GM21390 (cell line): ENCODE data around the gene TIMP2.
"Not testable (repeated sequence)": the region's sequence is repeated elsewhere in the genome, so short reads cannot be mapped to it uniquely, and the experiment has no call there.

ENCODE experiments used
- ATAC-seq: cut with Tn5 transposase; IDR thresholded peaks from one replicate; pipeline ENCODE4 v1.9.1; 2021; ENCODE audit not compliant: unreplicated experiment

The TIMP2 gene

GRCh38 chr17:78891406-78892061 is 33.7 kb downstream of the TIMP2 start:
- no peak for ATAC-seq

DNA sequence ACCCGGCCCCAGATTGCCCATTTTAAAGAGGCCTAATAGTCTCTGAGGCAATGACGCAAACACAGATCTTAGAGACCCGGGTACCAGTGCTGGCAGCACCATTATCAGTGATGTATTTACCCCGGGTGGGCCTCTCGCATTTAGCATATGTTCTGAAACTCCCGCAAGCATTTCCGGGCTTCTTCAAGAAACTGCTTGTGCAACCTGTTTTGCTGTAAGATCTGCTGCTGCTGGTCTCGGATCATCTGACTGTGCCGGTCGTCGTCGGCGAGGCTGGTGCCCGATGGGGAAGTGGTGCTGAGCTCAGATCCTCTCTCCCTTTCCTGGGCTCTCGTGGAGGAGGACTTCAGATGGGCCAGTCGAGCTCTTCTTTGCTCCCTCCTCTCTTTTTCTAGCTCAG is 34.7 kb downstream of the TIMP2 start:
- no peak for ATAC-seq

DNA sequence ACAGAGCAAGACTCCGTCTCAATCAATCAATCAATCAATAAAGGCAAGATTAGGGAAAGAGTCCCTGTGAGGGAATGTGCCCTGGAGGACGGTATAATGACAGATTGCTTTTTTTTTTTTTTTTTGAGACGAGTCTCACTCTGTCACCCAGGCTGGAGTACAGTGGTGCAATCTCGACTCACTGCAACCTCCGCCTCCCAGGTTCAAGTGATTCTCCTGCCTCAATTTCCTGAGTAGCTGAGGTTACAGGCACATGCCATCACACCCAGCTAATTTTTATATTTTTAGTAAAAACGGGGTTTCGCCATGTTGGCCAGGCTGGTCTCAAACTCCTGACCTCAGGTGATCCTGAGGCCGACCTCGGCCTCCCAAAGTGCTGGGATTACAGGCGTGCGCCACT is 35.1 kb downstream of the TIMP2 start:
- ATAC-seq: not testable (repeated sequence)

GRCh38 chr17:78889531-78889930 is 35.7 kb downstream of the TIMP2 start:
- no peak for ATAC-seq

DNA sequence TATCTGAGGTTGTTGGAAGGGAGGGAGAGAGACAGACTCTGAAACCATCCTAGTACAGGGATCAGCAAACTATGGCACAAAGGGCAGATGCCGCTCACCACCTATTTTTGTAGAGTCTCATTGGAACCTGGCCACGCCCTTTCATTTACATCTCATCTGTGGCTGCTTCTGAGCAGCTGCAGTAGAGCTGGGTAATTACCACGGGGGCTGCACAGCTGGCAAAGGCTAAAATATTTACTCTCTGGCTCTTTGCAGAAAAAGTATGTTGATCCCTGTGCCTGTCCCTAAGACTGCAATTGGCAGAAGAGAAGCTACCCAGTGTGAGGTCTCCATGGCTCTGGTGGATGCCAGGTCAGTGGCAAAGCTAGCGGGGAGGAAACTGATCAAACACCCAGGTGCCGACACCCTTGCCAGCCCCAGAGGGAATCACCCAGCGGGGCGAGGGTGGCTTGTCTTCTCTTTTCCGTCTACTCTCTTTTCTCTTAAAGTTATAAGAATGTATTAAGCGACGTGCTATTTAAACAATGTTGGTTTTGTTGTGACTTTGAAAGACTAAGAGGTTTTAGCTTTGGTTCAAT is 36.2 kb downstream of the TIMP2 start:
- no peak for ATAC-seq

- ATAC-seq: no peak
These were observed 38.2 kb downstream of the TIMP2 start for GRCh38 chr17:78886954-78887353.

GRCh38 chr17:78885956-78886355 is 39.2 kb downstream of the TIMP2 start:
- no peak for ATAC-seq

- no peak for ATAC-seq
These were observed 40.1 kb downstream of the TIMP2 start for GRCh38 chr17:78884876-78885667.

DNA sequence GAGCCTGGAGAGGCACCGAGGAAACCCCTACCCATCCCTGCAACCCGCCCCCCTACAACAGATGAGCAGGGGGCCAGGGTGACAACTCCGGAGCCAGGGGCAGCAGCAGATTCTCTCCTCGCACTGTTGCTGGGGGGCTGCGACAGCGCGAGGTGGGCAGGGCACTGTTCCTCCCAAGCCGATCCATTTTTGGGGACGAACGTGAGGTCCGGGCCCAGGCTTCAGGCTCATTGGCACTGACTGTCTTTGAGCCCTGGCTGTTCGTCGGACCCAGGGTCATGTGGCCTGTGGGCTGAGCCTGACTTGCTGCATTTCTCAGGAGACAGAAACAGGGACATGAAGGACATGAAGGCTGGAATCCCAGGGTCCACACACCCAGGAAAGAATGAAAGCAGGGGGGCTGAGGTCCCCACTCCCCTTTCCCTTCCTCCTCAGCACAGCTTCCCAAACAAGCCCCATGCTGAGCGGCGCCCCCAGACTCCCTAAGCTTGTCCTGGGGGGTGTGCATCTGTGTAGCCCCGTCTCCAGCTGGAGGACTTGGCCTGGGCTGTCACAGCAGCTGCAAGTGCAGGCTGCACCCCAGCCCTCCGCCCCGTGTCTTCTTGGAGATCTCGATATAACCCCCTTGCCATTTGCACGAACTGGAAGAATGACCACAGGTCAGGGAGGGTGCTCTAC is 40.9 kb downstream of the TIMP2 start:
- ATAC-seq: no peak

DNA sequence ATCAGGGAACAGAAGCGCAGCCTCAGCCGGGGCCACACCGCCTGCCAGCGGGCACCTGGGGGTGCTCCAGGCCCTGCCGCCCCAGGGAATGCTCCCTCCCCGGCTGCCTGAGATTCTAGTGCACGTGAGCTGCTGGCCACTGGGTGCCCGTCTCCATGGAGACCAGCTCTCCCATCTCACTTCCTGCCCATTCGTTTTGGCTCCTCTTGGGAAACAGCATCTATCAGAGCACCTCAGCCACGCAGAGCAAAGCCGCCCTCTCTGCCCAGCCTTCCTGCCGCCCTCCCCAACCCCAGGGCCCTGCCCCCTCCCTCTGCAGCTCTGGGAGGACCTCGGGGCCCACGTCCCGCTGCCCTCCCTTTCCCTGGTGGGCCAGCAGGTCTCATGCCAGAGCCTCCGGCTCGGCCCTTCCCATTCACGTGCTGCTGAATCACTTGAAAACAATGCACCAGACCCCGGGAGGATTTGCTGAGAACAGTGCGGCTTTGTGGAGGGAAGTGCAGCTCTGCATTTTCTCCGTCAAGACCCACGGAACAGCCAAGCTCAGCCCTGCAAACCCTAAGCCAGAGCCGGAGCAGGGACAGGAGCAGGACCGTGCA is 41.6 kb downstream of the TIMP2 start:
- ATAC-seq: no peak

DNA sequence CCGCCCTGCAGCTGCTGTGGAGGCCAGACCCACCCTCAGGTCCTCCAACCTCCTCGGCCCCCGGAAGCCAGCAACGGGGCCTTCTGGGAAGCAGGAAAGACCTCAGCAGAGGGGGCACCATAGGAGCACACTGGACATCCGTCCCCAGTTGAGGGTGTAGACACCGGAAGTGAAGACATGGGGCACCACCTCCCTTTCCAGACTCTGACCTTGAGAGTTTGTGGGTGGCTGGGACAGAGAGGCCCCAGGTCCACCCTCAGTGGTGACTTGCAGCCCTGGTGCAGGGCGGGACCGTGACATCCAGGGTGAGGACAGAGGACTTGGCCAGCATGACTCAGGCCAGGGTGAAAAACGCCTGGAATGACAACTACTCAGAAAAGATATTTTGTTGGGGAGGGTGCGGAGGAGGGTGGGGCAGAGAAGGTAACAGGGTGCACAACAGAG is 42.1 kb downstream of the TIMP2 start:
- ATAC-seq: no peak

DNA sequence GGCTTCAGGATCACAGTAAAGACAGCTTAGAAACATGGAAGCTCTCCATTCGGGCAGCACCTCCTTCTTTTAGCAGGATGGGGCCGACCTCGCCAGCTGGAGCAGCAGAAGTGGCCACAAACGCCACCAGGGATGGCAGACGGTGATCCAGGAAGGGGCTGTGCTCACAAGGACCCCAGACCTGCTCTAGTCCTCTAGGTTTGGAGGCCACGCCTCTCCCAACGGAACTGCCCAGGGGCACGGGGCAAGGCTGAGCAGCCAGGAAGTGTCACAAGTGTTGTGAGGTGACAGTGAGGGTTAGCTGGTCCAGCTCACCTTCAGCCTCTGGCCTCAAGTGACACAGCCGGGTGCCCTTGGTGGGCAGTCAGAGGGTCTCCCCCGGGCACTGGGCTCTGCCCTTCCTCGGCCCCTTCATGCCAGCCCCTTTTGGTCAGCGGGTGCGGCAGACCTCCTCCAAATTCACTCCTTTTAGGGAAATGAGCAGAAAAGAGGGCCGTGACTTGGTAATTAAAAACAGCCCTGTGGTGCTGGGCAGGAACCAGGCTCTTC is 42.6 kb downstream of the TIMP2 start:
- no peak for ATAC-seq

DNA sequence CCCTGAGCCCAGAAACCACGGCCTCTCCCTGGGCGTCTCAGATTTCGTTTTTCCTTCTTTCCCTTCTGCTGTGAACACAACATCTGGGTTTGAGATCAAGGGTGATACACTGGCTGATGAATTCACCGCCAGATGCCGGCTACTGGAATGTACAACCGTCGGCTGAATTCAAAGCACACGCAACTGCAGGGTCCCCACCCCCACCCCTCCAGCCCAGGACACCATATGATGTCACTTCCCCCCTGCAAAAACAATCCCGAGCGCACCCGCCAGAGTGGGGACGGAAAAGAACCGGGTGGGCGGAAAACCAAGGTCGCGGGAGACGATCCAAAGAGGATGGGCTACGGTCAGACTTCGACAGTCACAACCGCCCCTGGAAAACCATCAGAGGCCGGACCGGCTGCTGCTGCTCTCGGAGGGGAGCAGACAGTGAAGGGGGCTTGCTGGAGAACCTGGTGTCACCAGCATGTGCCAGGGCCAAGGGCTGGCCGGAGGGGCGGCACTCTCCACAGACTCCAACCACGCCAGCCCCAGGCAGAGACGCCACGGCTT is 45.5 kb downstream of the TIMP2 start:
- ATAC-seq: no peak

DNA sequence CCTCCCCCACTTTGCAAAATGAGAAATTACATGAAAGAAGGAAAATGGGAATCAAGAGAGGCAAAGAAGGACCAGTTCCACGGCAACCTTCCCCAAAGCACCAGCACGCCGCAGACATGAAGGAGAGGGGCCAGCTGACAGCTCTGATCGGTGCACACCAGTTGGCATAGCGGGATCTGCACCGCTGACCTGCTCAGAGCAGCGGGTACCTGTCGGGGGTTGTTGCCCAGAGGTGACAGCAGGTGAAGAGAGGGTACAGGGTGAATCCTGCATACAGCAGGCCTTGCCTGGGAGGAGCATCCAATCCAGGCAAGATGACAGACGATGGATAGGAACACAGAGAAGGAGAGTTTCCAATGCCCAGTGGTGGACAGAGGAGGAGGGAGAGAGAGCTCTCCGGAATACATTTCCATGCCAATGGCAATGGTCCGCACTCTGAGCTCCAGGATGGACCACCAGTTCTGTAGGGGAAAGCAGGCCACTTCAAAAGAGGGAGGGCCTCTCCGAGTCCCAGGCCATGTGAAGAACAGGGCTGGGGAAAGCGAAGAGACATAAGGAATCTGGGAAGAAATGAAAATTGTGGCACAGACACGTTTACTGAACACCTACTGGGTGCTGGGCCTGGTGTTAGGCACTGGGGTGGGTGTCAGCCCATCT is 46.2 kb downstream of the TIMP2 start:
- no peak for ATAC-seq

DNA sequence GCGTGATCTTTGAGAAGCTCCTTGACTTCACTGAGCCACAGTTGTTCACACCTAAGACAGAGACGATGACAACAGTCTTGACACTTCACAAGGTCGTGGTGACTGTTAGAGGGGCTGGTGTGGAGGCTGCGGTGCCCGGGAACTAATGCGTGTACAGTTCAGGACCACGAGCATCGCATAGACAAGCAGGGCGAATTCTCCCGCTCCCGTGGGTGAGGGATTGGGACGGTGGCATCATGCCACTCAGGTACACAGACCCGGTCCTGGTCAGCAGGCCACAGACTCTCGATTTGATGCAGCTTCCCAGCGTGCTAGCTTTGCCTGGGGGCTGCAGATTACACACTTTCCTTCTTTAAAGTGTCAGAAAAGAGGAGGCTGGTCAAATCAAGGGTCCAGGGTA is 46.9 kb downstream of the TIMP2 start:
- ATAC-seq: no peak

GRCh38 chr17:78876954-78877517 is 48.2 kb downstream of the TIMP2 start:
- not testable (repeated sequence) for ATAC-seq

DNA sequence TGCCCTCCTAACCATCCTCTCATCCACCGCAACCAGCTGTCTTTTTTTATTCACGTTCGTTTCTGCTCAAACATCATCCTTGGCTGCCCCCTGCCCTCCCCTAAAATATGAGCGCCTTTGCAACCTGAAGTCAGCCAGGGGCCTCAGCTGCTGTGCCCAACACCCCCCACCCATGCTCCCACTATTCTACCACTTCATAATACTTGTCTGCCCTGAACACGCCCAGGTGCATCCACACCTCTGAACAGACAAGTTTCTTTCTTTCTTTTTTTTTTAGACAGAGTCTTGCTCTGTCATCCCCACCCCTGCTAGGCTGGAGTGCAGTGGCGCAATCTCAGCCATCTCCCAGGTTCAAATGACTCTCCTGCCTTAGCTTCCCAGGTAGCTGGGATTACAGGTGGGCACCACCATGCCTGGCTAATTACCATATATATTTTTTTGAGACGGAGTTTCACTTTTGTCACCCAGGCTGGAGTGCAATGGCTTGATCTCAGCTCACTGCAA is 49.0 kb downstream of the TIMP2 start:
- ATAC-seq: no peak

DNA sequence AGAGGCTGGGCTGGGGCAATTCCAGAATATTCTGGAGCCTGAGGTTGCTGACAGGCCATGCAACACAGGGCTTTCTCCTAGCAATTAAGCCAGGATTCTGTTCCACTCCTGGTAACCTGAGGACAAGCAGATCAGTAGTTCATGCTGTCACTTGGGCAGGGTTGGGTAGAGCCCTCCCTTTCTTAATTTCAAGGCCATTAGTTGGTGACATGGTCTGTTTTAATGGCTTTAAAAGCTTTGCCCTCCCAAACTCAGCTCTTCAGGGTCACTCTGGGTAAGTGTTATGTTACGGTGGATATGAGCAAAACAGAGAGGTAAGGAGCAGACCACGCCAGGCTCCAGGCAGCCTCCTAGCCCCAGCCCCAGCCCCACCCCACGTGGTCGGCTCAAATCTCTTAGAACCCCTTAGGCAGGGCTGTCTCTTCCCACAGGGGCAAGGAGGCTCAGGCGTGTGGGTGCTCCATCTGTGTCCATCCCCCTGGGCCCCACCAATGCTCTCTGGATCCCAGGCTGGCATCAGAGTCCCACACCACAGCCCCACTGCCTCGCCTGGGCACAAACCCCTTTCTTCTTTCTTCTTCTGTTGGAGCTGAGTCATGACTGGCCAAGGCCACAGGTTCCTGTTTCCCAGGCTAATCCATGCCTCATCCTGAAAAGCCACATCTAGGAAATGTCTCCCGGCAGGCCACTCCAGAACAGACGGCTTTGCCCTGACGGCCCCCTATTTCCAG is 49.7 kb downstream of the TIMP2 start:
- ATAC-seq: no peak
